ENCODE results near the gene COL4A1. TPM values are rescaled to one million over a fixed set of nuclear protein-coding genes. Genes with fewer than 3 reads are reported as not detected.

The COL4A1 gene
- total and polyA plus RNA-seq, 2 experiments from 2014 or later, result 184 to 519 TPM

- H3K9me2 ChIP-seq (ENCODE audit: insufficient read depth), result no peaks in the 10 kb centered on the region
- TF ChIP-seq EZH2 (IDR thresholded peaks at IDR 0.05; ENCODE audit: insufficient read depth, poor library complexity, severe bottlenecking) (no peak), EZH2phosphoT487 (IDR thresholded peaks at IDR 0.05; ENCODE audit: insufficient read depth, low read depth) (no peak)
- peaks cover 4% of the 10 kb centered on the region; the same call in 1 of the 2 replicates for H4K20me1 ChIP-seq (ENCODE audit: insufficient read depth)
- H3K79me2 ChIP-seq (ENCODE audit: insufficient read depth), result peaks cover 30% of the 10 kb centered on the region
- H3K4me2 ChIP-seq (ENCODE audit: unreplicated experiment), result no peak overlapping the region
- no peak overlapping the region for H2AFZ ChIP-seq
- no peak overlapping the region for H3K4me3 ChIP-seq
- in situ Hi-C loops (cut with MboI), result no loop called here
- 0 out of 2 replicates have a peak, but pooled peaks cover 11% of the 10 kb centered on the region for H3F3A ChIP-seq (ENCODE audit: insufficient read depth)
- no peak overlapping the region for H3K9ac ChIP-seq
- no peaks in the 10 kb centered on the region for H3K36me3 ChIP-seq (ENCODE audit: low read depth)
- H3K4me1 ChIP-seq (ENCODE audit: insufficient read depth), result peaks cover 10% of the 10 kb centered on the region
- H3K9me3 ChIP-seq (ENCODE audit: low read depth), result no peaks in the 10 kb centered on the region
- no peak overlapping the region for H3K27ac ChIP-seq
- no peak for DNase-seq
- 78 to 84% methylated on average over 4 of the region's 4 CpGs for WGBS, 2 experiments (ENCODE audit: low coverage in 1 of 2, low lambda C conversion rate in 2 of 2, missing lambda C conversion rate in 2 of 2)
- H3K27me3 ChIP-seq (replicated peaks; ENCODE audit: insufficient read depth), result no peaks in the 10 kb centered on the region
These were observed 27.3 kb downstream of the COL4A1 start for GRCh38 chr13:110279684-110280083.

DNA sequence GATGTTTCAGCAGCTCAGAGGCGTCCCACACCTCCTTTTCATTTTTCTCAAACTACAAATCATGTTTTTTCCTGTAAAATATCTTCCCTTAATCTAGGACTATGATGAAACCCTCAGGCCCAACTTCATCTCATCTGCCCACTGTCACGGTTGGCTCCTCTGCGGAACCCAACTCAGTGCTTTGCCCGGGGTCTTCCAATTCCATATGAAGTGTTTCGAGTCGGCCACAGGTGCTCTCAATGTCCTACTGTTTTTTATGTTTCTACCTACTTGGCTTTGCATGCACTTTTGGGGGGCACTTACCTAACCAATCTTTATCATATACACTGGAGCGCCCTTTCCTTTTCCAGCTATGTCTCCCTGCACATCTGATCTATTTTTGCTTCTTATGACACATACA lies 28.1 kb downstream of the COL4A1 start:
- Histone ChIP-seq H3K27ac (no peak overlapping the region), H3F3A (ENCODE audit: insufficient read depth) (0 out of 2 replicates have a peak, but pooled peaks cover 5% of the 10 kb centered on the region), H3K9me3 (ENCODE audit: low read depth) (no peaks in the 10 kb centered on the region), H3K4me1 (ENCODE audit: insufficient read depth) (peaks cover 2% of the 10 kb centered on the region), H3K36me3 (ENCODE audit: low read depth) (no peaks in the 10 kb centered on the region), H3K4me3 (no peak overlapping the region), H3K4me2 (ENCODE audit: unreplicated experiment) (no peak overlapping the region), H3K9me2 (ENCODE audit: insufficient read depth) (no peaks in the 10 kb centered on the region), H3K9ac (no peak overlapping the region), H3K27me3 (replicated peaks; ENCODE audit: insufficient read depth) (no peaks in the 10 kb centered on the region), H2AFZ (no peak overlapping the region), H4K20me1 (ENCODE audit: insufficient read depth) (peaks cover 4% of the 10 kb centered on the region; the same call in 1 of the 2 replicates), H3K79me2 (ENCODE audit: insufficient read depth) (peaks cover 30% of the 10 kb centered on the region)
- WGBS, 2 experiments (ENCODE audit: low coverage in 1 of 2, low lambda C conversion rate in 2 of 2, missing lambda C conversion rate in 2 of 2), result 84 to 85% methylated on average over 7 of the region's 7 CpGs
- TF ChIP-seq EZH2phosphoT487 (IDR thresholded peaks at IDR 0.05; ENCODE audit: insufficient read depth, low read depth), result no peak
- TF ChIP-seq EZH2 (IDR thresholded peaks at IDR 0.05; ENCODE audit: insufficient read depth, poor library complexity, severe bottlenecking), result no peak
- in situ Hi-C loops (cut with MboI), result no loop called here
- no peak for DNase-seq

GRCh38 chr13:110277357-110277975 lies 29.5 kb downstream of the COL4A1 start:
- in situ Hi-C loops (cut with MboI), result no loop called here
- Histone ChIP-seq H3K27ac (no peak overlapping the region), H3F3A (ENCODE audit: insufficient read depth) (no peaks in the 10 kb centered on the region), H3K9ac (no peak overlapping the region), H3K79me2 (ENCODE audit: insufficient read depth) (peaks cover 30% of the 10 kb centered on the region), H3K4me1 (ENCODE audit: insufficient read depth) (no peaks in the 10 kb centered on the region), H3K9me2 (ENCODE audit: insufficient read depth) (no peaks in the 10 kb centered on the region), H3K4me2 (ENCODE audit: unreplicated experiment) (no peak overlapping the region), H4K20me1 (ENCODE audit: insufficient read depth) (no peaks in the 10 kb centered on the region), H3K4me3 (no peak overlapping the region), H3K36me3 (ENCODE audit: low read depth) (no peaks in the 10 kb centered on the region), H3K27me3 (replicated peaks; ENCODE audit: insufficient read depth) (no peaks in the 10 kb centered on the region), H2AFZ (no peak overlapping the region), H3K9me3 (ENCODE audit: low read depth) (no peaks in the 10 kb centered on the region)
- DNase-seq, result no peak
- WGBS, 2 experiments (ENCODE audit: low coverage in 1 of 2, low lambda C conversion rate in 2 of 2, missing lambda C conversion rate in 2 of 2), result 71% methylated on average over 5 of the region's 5 CpGs
- TF ChIP-seq EZH2 (IDR thresholded peaks at IDR 0.05; ENCODE audit: insufficient read depth, poor library complexity, severe bottlenecking) (no peak), EZH2phosphoT487 (IDR thresholded peaks at IDR 0.05; ENCODE audit: insufficient read depth, low read depth) (no peak)

DNA sequence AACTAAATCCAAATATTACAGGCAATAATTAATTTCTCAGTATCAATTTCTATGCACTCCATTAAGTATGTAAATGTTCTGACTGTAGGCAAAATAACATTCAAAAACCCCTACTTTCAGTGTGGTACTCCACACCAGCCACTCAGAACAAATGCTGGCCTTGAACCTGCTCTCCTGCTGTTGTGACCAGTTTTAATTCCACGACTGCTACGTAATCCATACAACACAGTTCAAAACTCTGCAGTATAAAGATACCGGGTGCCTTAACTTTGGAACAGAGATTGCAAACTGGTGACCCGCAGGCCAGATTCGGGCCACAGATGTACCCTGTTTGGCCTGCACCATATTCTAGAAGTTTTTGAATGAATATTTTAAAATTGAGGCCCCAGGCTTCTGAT lies 30.4 kb downstream of the COL4A1 start:
- Histone ChIP-seq H3K9me3 (ENCODE audit: low read depth) (no peaks in the 10 kb centered on the region), H4K20me1 (ENCODE audit: insufficient read depth) (no peaks in the 10 kb centered on the region), H2AFZ (no peak overlapping the region), H3K4me1 (ENCODE audit: insufficient read depth) (no peaks in the 10 kb centered on the region), H3K9me2 (ENCODE audit: insufficient read depth) (no peaks in the 10 kb centered on the region), H3K79me2 (ENCODE audit: insufficient read depth) (peaks cover 33% of the 10 kb centered on the region), H3K4me2 (ENCODE audit: unreplicated experiment) (no peak overlapping the region), H3K27me3 (replicated peaks; ENCODE audit: insufficient read depth) (no peaks in the 10 kb centered on the region), H3K36me3 (ENCODE audit: low read depth) (no peaks in the 10 kb centered on the region), H3F3A (ENCODE audit: insufficient read depth) (no peaks in the 10 kb centered on the region), H3K27ac (no peak overlapping the region), H3K4me3 (no peak overlapping the region), H3K9ac (no peak overlapping the region)
- TF ChIP-seq EZH2 (IDR thresholded peaks at IDR 0.05; ENCODE audit: insufficient read depth, poor library complexity, severe bottlenecking) (no peak), EZH2phosphoT487 (IDR thresholded peaks at IDR 0.05; ENCODE audit: insufficient read depth, low read depth) (no peak)
- DNase-seq, result no peak
- 97 to 99% methylated on average over 5 of the region's 5 CpGs for WGBS, 2 experiments (ENCODE audit: low coverage in 1 of 2, low lambda C conversion rate in 2 of 2, missing lambda C conversion rate in 2 of 2)
- in situ Hi-C loops (cut with MboI), result no loop called here

Data from GM23248 (cell line).